Testis (tissue), 3 donors: ENCODE measurements around the gene NOC3L. TPM values are rescaled to one million over a fixed set of nuclear protein-coding genes. Genes with fewer than 3 reads are reported as not detected.
"Not testable (repeated sequence)": the region's sequence is repeated elsewhere in the genome, so short reads cannot be mapped to it uniquely, and the experiment has no call there.

Experiments used
- DNase-seq: peaks from one replicate; pipeline ENCODE4 v3.0.0-alpha.2; 2019
- H3K27ac ChIP-seq, 2 donors: fragments of 200-600 bp; sonication (generic); one replicate each; pipeline ENCODE4 v1.5.1; 2019
- H3K27me3 ChIP-seq: fragments of 200-600 bp; sonication (generic); one replicate; pipeline ENCODE4 v1.5.1; 2019
- H3K36me3 ChIP-seq: fragments of 200-600 bp; sonication (generic); one replicate; pipeline ENCODE4 v1.5.1; 2017; ENCODE audit warnings: low read depth; ENCODE audit errors: missing control alignments
- H3K4me1 ChIP-seq: fragments of 200-600 bp; sonication (generic); one replicate; pipeline ENCODE4 v1.5.1; 2019
- H3K4me3 ChIP-seq, 2 donors: fragments of 200-600 bp; sonication (generic); one replicate each; pipeline ENCODE4 v1.5.1; 2017 to 2019
- H3K9me3 ChIP-seq: fragments of 200-600 bp; sonication (generic); one replicate; pipeline ENCODE4 v1.5.1; 2017
- POLR2A ChIP-seq: fragments of 450-650 bp; IDR thresholded peaks from one replicate; pipeline ENCODE4 v1.6.1; 2017; ENCODE audit warnings: antibody characterized with exemption, mild to moderate bottlenecking, moderate library complexity
- WGBS, 2 donors: methylation state at CpG; one replicate each; pipeline ENCODE4 v1.1.5; 2018; 5-methylcytosine and 5-hydroxymethylcytosine counted together
- intact Hi-C: fragments of 100-400 bp; cut with DNase I; formaldehyde crosslinking; loops from one replicate; pipeline ENCODE4 v1.15.1; 2023; ENCODE audit warnings: low total_unique reads
- polyA plus RNA-seq: library from polyadenylated mRNA; stranded (reverse); fragments of 350-450 nt; fragmentation: Illumina TruSeq; extraction: RNeasy Lipid Tissue Mini Kit (QIAGEN cat#74804); gene quantifications from one replicate; pipeline ENCODE4 v1.2.3, GENCODE V29; 2014; ENCODE audit warnings: low read depth, low replicate concordance; ENCODE audit not compliant: insufficient read depth
- total RNA-seq, 2 donors: library from RNA; depleted of rRNA; stranded (reverse); fragments of >200 nt; gene quantifications; one replicate each; pipeline ENCODE4 v1.2.3, GENCODE V29; 2016
- TF ChIP-seq, protein P1 (sequence below), 3 experiments: fragments of 450-650 bp in 2 of 3; fragments of 200-600 bp in 1 of 3; sonication (generic) in 1 of 3; IDR thresholded peaks; one replicate each; pipeline ENCODE4 v1.5.1; 2016 to 2019; ENCODE audit warnings: antibody characterized with exemption in 3 of 3, mild to moderate bottlenecking in 2 of 3, moderate library complexity in 1 of 3

NOC3L gene
- total and polyA plus RNA-seq, 3 donors from 2014 or later, result 11.2 to 32.2 (median 24.6) TPM

DNA sequence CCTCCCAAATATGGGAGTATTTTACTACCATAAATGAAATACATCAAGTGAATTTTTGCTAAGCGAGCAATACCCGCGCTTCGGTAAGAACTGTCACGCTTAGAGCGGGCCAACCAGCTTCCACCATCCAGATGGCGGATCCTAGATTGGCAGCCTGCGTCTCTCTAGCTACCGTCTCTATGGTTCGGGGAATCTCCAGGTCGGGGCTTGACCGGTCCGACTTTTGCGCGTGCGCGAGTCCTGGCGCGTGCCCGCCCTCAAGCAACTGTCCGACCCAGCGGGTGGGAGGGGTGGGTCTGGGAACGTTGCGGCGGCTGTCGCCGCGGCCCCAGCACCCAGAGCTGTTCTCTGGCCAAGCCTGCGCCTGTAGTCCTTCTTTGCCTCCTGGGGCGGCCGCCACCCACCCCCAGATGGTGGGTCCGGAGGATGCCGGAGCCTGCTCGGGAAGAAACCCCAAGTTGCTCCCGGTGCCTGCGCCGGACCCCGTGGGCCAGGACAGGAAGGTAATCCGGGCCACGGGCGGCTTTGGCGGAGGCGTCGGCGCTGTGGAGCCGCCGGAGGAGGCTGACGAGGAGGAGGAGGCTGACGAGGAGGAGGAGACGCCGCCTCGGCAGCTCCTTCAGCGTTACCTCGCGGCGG lies 39.6 kb upstream of the NOC3L start, which contains the start of gene TBC1D12:
TSS of gene TBC1D12 (plus strand) at position 338 of the 639 bp plus-strand sequence. CDS start at position 411, 73 bp downstream.
- Histone ChIP-seq H3K36me3 (no peaks in the 10 kb centered on the region), H3K9me3 (no peaks in the 10 kb centered on the region), H3K4me3 (peak within 1 kb of the TSS; percentile 93 to 96), H3K27me3 (no peaks in the 10 kb centered on the region), H3K4me1 (peaks cover 5% of the 10 kb centered on the region), H3K27ac (peak within 1 kb of the TSS; percentile 94 to 99)
- WGBS, 2 donors, result 0 to 1% methylated on average over 43 to 46 of the region's 56 CpGs
- peak; percentile 98 for DNase-seq
- TF ChIP-seq POLR2A, result no peak
- TF ChIP-seq, protein P1, sequence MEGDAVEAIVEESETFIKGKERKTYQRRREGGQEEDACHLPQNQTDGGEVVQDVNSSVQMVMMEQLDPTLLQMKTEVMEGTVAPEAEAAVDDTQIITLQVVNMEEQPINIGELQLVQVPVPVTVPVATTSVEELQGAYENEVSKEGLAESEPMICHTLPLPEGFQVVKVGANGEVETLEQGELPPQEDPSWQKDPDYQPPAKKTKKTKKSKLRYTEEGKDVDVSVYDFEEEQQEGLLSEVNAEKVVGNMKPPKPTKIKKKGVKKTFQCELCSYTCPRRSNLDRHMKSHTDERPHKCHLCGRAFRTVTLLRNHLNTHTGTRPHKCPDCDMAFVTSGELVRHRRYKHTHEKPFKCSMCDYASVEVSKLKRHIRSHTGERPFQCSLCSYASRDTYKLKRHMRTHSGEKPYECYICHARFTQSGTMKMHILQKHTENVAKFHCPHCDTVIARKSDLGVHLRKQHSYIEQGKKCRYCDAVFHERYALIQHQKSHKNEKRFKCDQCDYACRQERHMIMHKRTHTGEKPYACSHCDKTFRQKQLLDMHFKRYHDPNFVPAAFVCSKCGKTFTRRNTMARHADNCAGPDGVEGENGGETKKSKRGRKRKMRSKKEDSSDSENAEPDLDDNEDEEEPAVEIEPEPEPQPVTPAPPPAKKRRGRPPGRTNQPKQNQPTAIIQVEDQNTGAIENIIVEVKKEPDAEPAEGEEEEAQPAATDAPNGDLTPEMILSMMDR (IDR thresholded peaks at IDR 0.05), result no peak
- intact Hi-C loops, result no loop called here

DNA sequence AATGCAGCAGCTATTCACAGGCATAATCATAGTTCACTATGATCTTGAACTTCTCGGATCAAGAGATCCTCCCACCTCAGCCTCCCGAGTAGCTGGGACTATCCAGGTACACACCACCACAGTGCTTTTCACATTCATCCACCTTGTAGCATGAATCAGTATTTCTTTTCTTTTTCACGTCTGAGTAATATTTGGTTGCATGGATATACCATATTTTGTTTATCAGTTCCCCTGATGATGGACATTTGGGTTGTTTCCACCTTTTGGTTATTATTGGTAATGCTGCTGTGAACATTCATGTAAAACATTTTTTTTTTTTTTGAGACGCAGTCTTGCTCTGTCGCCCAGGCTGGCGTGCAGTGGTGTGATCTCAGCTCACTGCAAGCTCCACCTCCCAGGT lies 36.0 kb upstream of the NOC3L start:
- TF ChIP-seq, protein P1 (IDR thresholded peaks at IDR 0.05), result no peak
- TF ChIP-seq POLR2A, result no peak
- DNase-seq, result no peak

DNA sequence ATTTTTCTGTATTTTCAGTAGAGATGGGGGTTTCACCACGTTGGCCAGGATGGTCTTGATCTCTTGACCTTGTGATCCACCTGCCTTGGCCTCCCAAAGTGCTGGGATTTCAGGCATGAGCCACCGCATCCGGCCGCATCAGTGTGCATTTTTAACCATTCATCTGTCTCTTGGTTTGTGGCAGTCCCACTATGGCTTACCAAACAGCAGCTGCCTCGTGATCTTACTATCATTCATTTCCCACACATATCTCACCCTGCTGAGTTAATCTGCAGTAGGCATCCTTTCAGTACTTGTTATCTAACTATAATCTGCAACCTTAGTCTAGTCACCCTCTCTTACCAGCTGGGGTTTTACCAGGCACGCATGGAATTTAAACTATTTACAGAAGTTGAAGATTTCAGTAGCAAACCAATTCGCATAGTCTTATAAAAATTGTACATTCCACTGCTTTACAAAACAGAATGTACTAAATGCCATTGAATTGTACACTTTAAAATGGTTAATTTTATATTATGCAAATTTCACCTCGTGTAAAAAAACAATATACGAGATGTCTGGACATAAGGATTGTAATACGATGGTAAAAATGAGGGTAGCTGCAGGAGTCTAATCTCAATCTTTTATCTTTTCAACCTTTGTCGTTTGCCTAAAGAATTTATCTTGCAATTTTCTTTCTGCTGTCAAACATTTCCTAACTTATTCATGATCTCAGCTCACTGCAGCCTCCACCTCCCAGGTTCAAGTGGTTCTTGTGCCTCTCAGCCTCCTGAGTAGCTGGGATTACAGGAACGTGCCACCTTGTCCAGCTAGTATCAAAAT lies 35.0 kb upstream of the NOC3L start:
- intact Hi-C loops, result no loop called here
- H3K36me3 ChIP-seq, result no peaks in the 10 kb centered on the region
- no peak overlapping the region for H3K27ac ChIP-seq
- WGBS, 2 donors, result 74 to 81% methylated on average over 12 of the region's 12 CpGs
- no peak for TF ChIP-seq POLR2A
- TF ChIP-seq, protein P1 (IDR thresholded peaks at IDR 0.05), result no peak
- H3K9me3 ChIP-seq, result no peaks in the 10 kb centered on the region
- no peaks in the 10 kb centered on the region for H3K4me1 ChIP-seq
- DNase-seq, result no peak
- no peak overlapping the region for H3K4me3 ChIP-seq
- no peaks in the 10 kb centered on the region for H3K27me3 ChIP-seq

More for the DNA sequence above, 36.0 kb upstream of the NOC3L start:
- Histone ChIP-seq H3K36me3 (no peaks in the 10 kb centered on the region), H3K4me3 (no peak overlapping the region), H3K27me3 (no peaks in the 10 kb centered on the region), H3K9me3 (no peaks in the 10 kb centered on the region), H3K4me1 (no peaks in the 10 kb centered on the region), H3K27ac (no peak overlapping the region)
- intact Hi-C loops, result no loop called here
- WGBS, 2 donors, result 88 to 89% methylated on average over 6 of the region's 6 CpGs

DNA sequence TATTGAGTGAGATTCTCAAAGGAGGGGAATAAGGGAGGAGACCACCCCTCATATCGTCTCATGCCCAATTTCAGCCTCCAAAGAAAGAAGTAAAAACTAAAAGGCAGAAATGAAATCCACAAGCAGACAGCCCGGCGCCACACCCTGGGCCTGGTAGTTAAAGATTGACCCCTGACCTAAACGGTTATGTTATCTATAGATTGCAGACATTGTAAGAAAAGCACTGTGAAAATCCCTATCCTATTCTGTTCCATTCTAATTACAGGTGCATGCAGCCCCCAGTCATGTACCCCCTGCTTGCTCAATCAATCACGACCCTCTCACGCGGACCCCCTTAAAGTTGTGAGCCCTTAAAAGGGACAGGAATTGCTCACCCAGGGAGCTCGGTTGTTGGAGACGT lies 29.4 kb upstream of the NOC3L start:
- DNase-seq, H3K27ac ChIP-seq, H3K4me3 ChIP-seq, H3K4me1 ChIP-seq, H3K9me3 ChIP-seq, H3K27me3 ChIP-seq, intact Hi-C loops, H3K36me3 ChIP-seq: not testable (repeated sequence)
- WGBS, 2 donors, result 88 to 93% methylated on average over 9 of the region's 9 CpGs

DNA sequence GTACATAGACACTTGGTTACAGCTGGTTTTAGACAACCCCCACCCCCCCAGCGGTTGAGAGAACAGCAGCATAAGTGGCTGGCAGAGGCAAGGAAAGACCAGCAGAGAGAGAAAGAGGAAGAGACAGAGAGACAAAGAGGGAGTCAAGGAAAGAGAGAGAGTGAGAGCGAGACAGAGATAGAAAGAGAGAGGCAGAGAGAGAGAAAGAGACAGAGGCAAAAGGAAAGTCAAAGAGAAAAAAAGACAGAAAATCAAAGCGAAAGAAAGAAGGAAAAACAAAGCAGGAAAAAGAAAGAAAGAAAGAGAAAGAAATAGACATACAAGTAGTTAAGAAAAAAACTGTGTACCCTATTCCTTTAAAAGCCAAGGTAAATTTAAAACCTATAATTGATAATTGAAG lies 23.0 kb upstream of the NOC3L start:
- 95 to 100% methylated on average over 3 of the region's 3 CpGs for WGBS, 2 donors
- H3K4me3 ChIP-seq, H3K36me3 ChIP-seq, DNase-seq, H3K9me3 ChIP-seq, H3K27me3 ChIP-seq, H3K4me1 ChIP-seq, H3K27ac ChIP-seq, intact Hi-C loops: not testable (repeated sequence)
